ENCODE measurements around the gene DNAJC13. TPM values are rescaled to one million over a fixed set of nuclear protein-coding genes. Genes with fewer than 3 reads are reported as not detected.

The DNAJC13 gene
- total and polyA plus RNA-seq, 2 of the 8 experiments (the other 6 are each of a cell fraction or from before 2014, with no cell fraction given) = 7.9 to 28.8 TPM

DNA sequence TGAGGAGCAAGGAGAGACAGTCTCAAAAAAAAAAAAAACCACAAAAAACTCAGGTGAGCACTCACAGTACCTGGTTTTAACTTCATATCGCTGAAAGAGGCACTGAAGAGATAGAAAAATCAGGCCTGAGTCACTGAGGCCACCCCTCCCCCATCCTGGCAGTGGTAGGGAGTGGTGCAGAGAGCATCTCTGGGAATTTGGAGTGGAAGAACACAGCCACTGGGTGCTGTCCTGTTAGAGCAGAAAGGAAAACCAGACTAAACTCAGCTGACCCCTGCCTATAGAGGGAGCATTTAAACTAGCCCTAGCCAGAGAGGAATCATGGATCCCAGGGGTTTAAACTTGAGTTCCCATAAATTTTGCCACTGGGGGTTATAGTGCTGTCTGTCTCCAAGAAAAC, 22.2 kb upstream of the DNAJC13 start:
- no peak overlapping the region for H3K27ac ChIP-seq (ENCODE audit: low read depth, low read length)
- POLR2A ChIA-PET (ENCODE audit: partially characterized antibody) = interaction anchor here (3.9 to 6.2 kb wide), 2 partner anchors 13 to 43 kb away, joined by 26 to 32 read pairs; no protein-coding TSS in a partner anchor

More for the DNA sequence above, 22.2 kb upstream of the DNAJC13 start:
- Histone ChIP-seq H3K4me1 (replicated peaks in 1 of 4; ENCODE audit: control insufficient read depth in 3 of 4, insufficient read depth in 4 of 4, low read length in 3 of 4) (0 out of 7 replicates have a peak, but pooled peaks cover 0 to 5% (median 0%) of the 10 kb centered on the region in 4 experiments), H2BK12ac (ENCODE audit: low read depth, low read length) (no peak overlapping the region), H3K4ac (replicated peaks; ENCODE audit: insufficient read length, low read depth, low read length) (no peak overlapping the region), H2AK5ac (ENCODE audit: low read depth, low read length) (peak overlapping the region; percentile 56; the same call in 1 of the 2 replicates), H3K14ac (ENCODE audit: insufficient read length) (no peak overlapping the region), H3K79me2 (ENCODE audit: control insufficient read depth in 1 of 2, insufficient read depth in 2 of 2, low read length in 2 of 2) (no peaks in the 10 kb centered on the region), H3K56ac (replicated peaks; ENCODE audit: insufficient read length, low read depth, low read length) (no peak overlapping the region), H3K9me3 (ENCODE audit: insufficient read depth in 2 of 2, low read depth in 1 of 2, low read length in 1 of 2) (no peaks in the 10 kb centered on the region; a peak in 1 of 4 replicates), H3K4me3 (ENCODE audit: extremely low read depth in 1 of 4, insufficient read depth in 2 of 4, low read depth in 3 of 4, low read length in 4 of 4) (no peak overlapping the region), H2BK120ac (replicated peaks; ENCODE audit: low read depth, low read length) (no peak overlapping the region), H3K27me3 (replicated peaks in 1 of 4; ENCODE audit: control insufficient read depth in 3 of 4, extremely low read depth in 1 of 4, insufficient read depth in 3 of 4, low read length in 3 of 4) (no peaks in the 10 kb centered on the region), H3K36me3 (ENCODE audit: control insufficient read depth in 2 of 4, insufficient read depth in 4 of 4, low read length in 3 of 4) (no peaks in the 10 kb centered on the region), H4K91ac (replicated peaks; ENCODE audit: insufficient read length, low read length) (no peak overlapping the region), H3K23ac (ENCODE audit: insufficient read length) (no peak overlapping the region), H3K18ac (ENCODE audit: extremely low read depth, low read length) (no peak overlapping the region), H4K8ac (ENCODE audit: extremely low read depth, insufficient read depth, low read length) (no peak overlapping the region), H2BK20ac (ENCODE audit: low read length) (no peak overlapping the region), H3K4me2 (ENCODE audit: insufficient read depth in 1 of 2, low read depth in 2 of 2, low read length in 2 of 2) (no peak overlapping the region), H4K5ac (ENCODE audit: insufficient read length, low read depth, low read length) (no peak overlapping the region), H3K23me2 (ENCODE audit: low read depth, low read length) (no peaks in the 10 kb centered on the region), H3K9ac (replicated peaks in 1 of 4; ENCODE audit: extremely low read depth in 1 of 4, low read depth in 3 of 4, low read length in 3 of 4) (no peak overlapping the region), H4K20me1 (replicated peaks in 1 of 2; ENCODE audit: control insufficient read depth in 1 of 2, insufficient read depth in 2 of 2, low read length in 2 of 2) (no peaks in the 10 kb centered on the region), H2BK5ac (ENCODE audit: low read depth, low read length) (no peak overlapping the region), H2AFZ (ENCODE audit: low read length) (no peak overlapping the region), H2BK15ac (ENCODE audit: low read length) (0 out of 2 replicates have a peak overlapping the region, but pooled peaks have one; percentile 61), H3K79me1 (ENCODE audit: low read depth, low read length) (no peaks in the 10 kb centered on the region)
- no peak for FAIRE-seq
- WGBS, 2 experiments (ENCODE audit: extremely low coverage in 1 of 2, insufficient coverage in 1 of 2, insufficient read length in 1 of 2, insufficient replicate concordance in 2 of 2, low coverage in 1 of 2, low lambda C conversion rate in 2 of 2, missing lambda C conversion rate in 1 of 2) = 67% methylated on average over 1 of the region's 1 CpG; no CpG with 5 or more reads in 1 of the 2 experiments
- CTCF ChIA-PET (ENCODE audit: partially characterized antibody) = interaction anchor here (0.7 to 15.4 kb wide), 12 partner anchors 13 to 151 kb away, joined by 3 to 486 read pairs (median 4); no protein-coding TSS in a partner anchor
- no peak for DNase-seq (ENCODE audit: low read depth in 1 of 2, low spot score in 2 of 2)
- TF ChIP-seq RAD21 (IDR thresholded peaks at IDR 0.05 in 1 of 2, conservative IDR thresholded peaks at IDR 0.05 in 1 of 2; ENCODE audit: low read depth in 2 of 2, low read length in 2 of 2) = peak in 1 of 2 experiments; percentile 5; a peak in 1 of 4 replicates
- TF ChIP-seq, protein P1, sequence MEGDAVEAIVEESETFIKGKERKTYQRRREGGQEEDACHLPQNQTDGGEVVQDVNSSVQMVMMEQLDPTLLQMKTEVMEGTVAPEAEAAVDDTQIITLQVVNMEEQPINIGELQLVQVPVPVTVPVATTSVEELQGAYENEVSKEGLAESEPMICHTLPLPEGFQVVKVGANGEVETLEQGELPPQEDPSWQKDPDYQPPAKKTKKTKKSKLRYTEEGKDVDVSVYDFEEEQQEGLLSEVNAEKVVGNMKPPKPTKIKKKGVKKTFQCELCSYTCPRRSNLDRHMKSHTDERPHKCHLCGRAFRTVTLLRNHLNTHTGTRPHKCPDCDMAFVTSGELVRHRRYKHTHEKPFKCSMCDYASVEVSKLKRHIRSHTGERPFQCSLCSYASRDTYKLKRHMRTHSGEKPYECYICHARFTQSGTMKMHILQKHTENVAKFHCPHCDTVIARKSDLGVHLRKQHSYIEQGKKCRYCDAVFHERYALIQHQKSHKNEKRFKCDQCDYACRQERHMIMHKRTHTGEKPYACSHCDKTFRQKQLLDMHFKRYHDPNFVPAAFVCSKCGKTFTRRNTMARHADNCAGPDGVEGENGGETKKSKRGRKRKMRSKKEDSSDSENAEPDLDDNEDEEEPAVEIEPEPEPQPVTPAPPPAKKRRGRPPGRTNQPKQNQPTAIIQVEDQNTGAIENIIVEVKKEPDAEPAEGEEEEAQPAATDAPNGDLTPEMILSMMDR (IDR thresholded peaks at IDR 0.05; ENCODE audit: control extremely low read depth in 1 of 3, insufficient read depth in 1 of 3, low read depth in 1 of 3, low read length in 3 of 3) = peak in 2 of 3 experiments; percentile 4 to 13; a peak in 2 of 4 replicates
- TF ChIP-seq, protein P2, sequence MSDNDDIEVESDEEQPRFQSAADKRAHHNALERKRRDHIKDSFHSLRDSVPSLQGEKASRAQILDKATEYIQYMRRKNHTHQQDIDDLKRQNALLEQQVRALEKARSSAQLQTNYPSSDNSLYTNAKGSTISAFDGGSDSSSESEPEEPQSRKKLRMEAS (IDR thresholded peaks at IDR 0.05) = no peak
